Right renal pelvis (tissue), 4 donors: ENCODE data around the gene TBL1X. TPM values are rescaled to one million over a fixed set of nuclear protein-coding genes. Genes with fewer than 3 reads are reported as not detected.

Experiments
- DNase-seq, 4 donors: peaks; one replicate each; pipeline ENCODE4 v3.0.0-alpha.2; 2013; ENCODE audit warnings: low read depth in 4 of 4, low spot score in 3 of 4, missing footprints in 1 of 4
- polyA plus RNA-seq, 4 donors: library from polyadenylated mRNA; unstranded; fragments of 120-200 nt; gene quantifications; one replicate each; pipeline ENCODE4 v1.2.1, GENCODE V29; 2013; ENCODE audit not compliant: insufficient read length in 4 of 4

The TBL1X gene
- polyA plus RNA-seq, 4 donors = 25.1 to 26.8 (median 26.3) TPM

GRCh38 chrX:9786798-9787635 lies 322.2 kb downstream of the TBL1X start:
- DNase-seq = no peak

GRCh38 chrX:9788911-9789310 lies 324.1 kb downstream of the TBL1X start:
- DNase-seq = no peak

GRCh38 chrX:9789555-9789954 lies 324.7 kb downstream of the TBL1X start:
- no peak for DNase-seq
